ENCODE results near the gene GTF2H4.
"Not testable (repeated sequence)": the region's sequence is repeated elsewhere in the genome, so short reads cannot be mapped to it uniquely, and the experiment has no call there.

Gene GTF2H4

GRCh38 chr6:30900863-30901417, 7.1 kb upstream of the GTF2H4 start:
- no peak for DNase-seq (ENCODE audit: extremely low read depth, low read depth)

DNA sequence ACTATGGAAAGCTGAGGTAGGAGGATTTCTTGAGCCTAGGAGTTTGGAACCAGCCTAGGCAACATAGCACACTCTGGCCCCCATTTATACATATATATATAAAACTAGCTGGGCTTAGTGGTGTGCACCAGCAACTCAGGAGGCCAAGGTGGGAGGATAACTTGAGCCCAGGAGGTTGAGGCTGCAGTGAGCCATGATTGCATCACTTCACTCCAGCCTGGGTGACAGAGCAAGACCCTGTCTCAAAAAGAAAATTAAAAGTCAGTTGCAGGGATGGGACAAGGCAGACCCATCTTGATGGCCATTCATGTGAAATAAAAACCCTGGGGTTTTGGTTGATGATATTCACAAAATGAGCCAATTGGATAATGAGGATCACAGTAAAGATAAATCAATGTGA, 6.6 kb upstream of the GTF2H4 start:
- no peak for DNase-seq (ENCODE audit: extremely low read depth, low read depth)
- TF ChIP-seq, protein P1, sequence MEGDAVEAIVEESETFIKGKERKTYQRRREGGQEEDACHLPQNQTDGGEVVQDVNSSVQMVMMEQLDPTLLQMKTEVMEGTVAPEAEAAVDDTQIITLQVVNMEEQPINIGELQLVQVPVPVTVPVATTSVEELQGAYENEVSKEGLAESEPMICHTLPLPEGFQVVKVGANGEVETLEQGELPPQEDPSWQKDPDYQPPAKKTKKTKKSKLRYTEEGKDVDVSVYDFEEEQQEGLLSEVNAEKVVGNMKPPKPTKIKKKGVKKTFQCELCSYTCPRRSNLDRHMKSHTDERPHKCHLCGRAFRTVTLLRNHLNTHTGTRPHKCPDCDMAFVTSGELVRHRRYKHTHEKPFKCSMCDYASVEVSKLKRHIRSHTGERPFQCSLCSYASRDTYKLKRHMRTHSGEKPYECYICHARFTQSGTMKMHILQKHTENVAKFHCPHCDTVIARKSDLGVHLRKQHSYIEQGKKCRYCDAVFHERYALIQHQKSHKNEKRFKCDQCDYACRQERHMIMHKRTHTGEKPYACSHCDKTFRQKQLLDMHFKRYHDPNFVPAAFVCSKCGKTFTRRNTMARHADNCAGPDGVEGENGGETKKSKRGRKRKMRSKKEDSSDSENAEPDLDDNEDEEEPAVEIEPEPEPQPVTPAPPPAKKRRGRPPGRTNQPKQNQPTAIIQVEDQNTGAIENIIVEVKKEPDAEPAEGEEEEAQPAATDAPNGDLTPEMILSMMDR (IDR thresholded peaks at IDR 0.05; ENCODE audit: low read depth, low read length), result no peak

More at GRCh38 chr6:30900863-30901417, 7.1 kb upstream of the GTF2H4 start:
- TF ChIP-seq, protein P1 (IDR thresholded peaks at IDR 0.05; ENCODE audit: low read depth, low read length), result no peak

- DNase-seq (ENCODE audit: extremely low read depth, low read depth), result not testable (repeated sequence)
Observed at GRCh38 chr6:30902196-30902595, 5.8 kb upstream of the GTF2H4 start.

- no peak for DNase-seq (ENCODE audit: extremely low read depth, low read depth)
- TF ChIP-seq, protein P1 (IDR thresholded peaks at IDR 0.05; ENCODE audit: low read depth, low read length), result no peak
Observed at GRCh38 chr6:30902709-30903108, 5.3 kb upstream of the GTF2H4 start.

DNA sequence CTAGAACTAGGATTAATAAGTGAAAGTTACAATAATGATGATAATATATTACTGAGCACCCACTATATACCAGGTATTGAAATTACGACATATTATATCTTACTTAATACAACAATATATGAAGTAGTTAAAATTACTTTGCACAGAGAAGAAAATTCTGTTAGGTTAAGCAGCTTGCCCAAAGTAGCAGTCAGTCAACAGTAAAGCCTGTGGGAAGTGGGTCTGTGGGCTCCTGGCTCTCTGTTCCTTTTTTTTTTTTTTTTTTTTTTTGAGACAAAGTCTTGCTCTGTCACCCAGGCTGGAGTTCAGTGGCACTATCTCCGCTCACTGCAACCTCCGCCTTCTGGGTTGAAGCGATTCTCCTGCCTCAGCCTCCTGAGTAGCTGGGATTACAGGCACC, 4.8 kb upstream of the GTF2H4 start:
- DNase-seq (ENCODE audit: extremely low read depth, low read depth), result no peak
- TF ChIP-seq, protein P1 (IDR thresholded peaks at IDR 0.05; ENCODE audit: low read depth, low read length), result no peak

GRCh38 chr6:30907290-30907757, 683 bp upstream of the GTF2H4 start:
- not testable (repeated sequence) for DNase-seq (ENCODE audit: extremely low read depth, low read depth)

- TF ChIP-seq, protein P1 (IDR thresholded peaks at IDR 0.05; ENCODE audit: low read depth, low read length), result no peak
- DNase-seq (ENCODE audit: extremely low read depth, low read depth), result no peak
Observed at GRCh38 chr6:30908700-30909099, 693 bp downstream of the GTF2H4 start.

GRCh38 chr6:30910473-30910872, 2.5 kb downstream of the GTF2H4 start:
- DNase-seq (ENCODE audit: extremely low read depth, low read depth), result not testable (repeated sequence)

DNA sequence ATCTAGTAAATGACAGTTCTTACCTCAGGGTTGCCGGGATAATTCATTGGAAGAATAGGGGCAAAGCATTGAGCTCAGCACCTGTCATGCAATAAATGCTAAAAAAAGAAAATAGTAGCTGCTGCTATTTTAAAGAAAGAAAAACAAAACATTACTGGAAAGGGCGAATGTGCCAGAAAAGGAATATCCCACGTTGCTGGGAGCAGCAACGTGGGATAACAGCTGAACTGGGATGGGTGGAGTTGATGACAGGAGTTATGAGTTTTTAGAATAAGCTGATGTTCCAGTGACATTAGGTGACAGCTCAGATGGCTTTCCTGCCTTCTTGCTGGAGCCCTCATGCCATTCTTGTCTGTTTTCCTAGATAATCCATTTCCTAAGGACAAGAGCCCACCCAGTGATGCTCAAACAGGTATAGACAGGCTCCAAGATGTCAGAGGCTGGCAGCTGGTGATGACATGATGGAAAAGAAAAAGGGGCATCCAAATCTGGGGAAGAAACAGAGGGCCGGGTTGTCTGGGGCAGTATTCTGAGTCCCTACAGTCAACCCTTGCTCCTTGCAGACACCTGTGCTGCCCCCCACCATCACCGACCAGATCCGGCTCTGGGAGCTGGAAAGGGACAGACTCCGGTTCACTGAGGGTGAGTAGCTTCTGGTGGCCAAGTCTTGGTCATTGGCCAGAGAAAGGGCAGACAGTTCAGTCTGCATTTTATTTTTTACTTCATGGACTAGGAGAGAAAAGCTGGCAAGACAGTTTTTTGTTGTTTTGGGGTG, 4.9 kb downstream of the GTF2H4 start:
- no peak for DNase-seq (ENCODE audit: extremely low read depth, low read depth)
- TF ChIP-seq, protein P1 (IDR thresholded peaks at IDR 0.05; ENCODE audit: low read depth, low read length), result no peak
